ENCODE measurements around the gene DMD. TPM values are rescaled to one million over a fixed set of nuclear protein-coding genes. Genes with fewer than 3 reads are reported as not detected.
"Not testable (repeated sequence)": the region's sequence is repeated elsewhere in the genome, so short reads cannot be mapped to it uniquely, and the experiment has no call there.

The DMD gene
- polyA plus RNA-seq, 4 donors, result 1.6 to 11.6 (median 2.9) TPM

DNA sequence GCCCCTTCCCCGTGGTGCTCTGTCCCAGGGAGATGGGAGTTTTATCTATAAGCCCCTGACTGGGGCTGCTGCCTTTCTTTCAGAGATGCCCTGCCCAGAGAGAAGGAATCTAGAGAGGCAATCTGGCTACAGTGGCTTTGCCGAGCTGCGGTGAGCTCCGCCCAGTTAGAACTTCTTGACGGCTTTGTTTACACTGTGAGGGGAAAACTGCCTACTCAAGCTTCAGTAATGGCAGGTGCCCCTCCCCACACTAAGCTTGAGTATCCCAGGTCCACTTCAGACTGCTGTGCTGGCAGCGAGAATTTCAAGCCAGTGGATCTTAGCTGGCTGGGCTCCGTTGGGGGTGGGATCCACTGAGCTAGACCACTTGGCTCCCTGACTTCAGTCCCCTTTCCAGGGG is 1740.6 kb downstream of the DMD start:
- H3K36me3 ChIP-seq (ENCODE audit: control insufficient read depth in 3 of 3, insufficient read depth in 2 of 3, low read depth in 1 of 3, low read length in 3 of 3); H3K9me3 ChIP-seq (ENCODE audit: control insufficient read depth in 2 of 2, insufficient read depth in 1 of 2, low read depth in 1 of 2, low read length in 1 of 2); DNase-seq; H3K27me3 ChIP-seq (ENCODE audit: control insufficient read depth in 3 of 3, insufficient read depth in 3 of 3, low read length in 3 of 3); H3K4me1 ChIP-seq (ENCODE audit: control insufficient read depth in 3 of 3, insufficient read depth in 2 of 3, low read depth in 1 of 3, low read length in 2 of 3); FAIRE-seq; H3K4me3 ChIP-seq (ENCODE audit: low read depth in 1 of 3, low read length in 3 of 3); H3K27ac ChIP-seq (ENCODE audit: low read depth in 1 of 3, low read length in 2 of 3): not testable (repeated sequence)
- 79 to 86% (median 86%) methylated on average over 7 of the region's 7 CpGs for WGBS, 3 donors

DNA sequence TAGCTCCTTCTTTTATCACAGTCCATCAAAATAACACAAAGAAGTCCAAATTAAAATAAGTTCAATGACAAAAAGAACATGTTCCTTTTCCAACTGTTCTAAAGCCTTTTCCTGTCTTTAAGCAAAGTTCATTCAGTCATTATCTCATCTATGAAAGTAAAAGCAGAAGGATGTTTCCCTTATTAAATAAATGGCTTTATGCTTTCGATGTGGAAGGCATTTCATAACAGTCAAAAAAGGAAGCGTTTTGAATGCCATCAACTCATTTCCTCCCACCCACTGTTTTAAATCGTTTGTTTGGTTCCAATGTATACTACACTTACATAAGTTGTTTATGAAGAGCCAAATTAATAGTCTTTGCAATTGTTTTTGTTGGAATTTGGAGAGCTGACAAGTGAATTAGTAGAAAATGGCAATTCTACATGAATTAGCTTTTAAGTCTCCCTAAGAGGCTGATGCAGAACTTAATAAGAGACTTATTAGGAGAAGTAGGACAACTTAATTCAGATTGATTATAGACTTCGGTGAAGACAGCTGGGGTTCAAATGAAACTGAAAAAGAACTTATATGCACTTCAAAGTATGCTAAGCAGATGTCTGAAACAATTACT is 1746.9 kb downstream of the DMD start:
- FAIRE-seq, result no peak

DNA sequence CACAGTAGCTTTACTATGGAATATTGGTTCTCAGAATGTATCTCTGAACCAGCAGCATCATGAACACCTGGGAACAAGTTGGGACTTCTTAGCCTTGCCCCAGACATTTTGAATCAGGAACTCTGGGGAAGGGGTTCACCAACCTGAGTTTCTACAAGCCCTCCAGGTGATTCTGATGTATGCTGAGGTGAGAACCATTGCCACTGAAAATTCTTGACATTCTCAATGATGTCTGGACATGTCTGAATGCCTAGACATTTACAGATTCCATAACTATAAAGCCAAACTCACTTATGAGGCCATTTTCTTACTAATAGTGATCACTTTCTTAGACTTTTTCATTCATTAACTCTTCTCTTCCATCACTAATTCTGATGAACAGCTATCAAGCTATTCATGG is 1750.1 kb downstream of the DMD start:
- no peak overlapping the region for H3K27ac ChIP-seq (ENCODE audit: low read depth in 1 of 3, low read length in 2 of 3)
- H3K4me3 ChIP-seq (ENCODE audit: low read depth in 1 of 3, low read length in 3 of 3), result no peak overlapping the region
- H3K36me3 ChIP-seq (ENCODE audit: control insufficient read depth in 3 of 3, insufficient read depth in 2 of 3, low read depth in 1 of 3, low read length in 3 of 3), result no peaks in the 10 kb centered on the region
- DNase-seq, result no peak
- no peaks in the 10 kb centered on the region for H3K9me3 ChIP-seq (ENCODE audit: control insufficient read depth in 2 of 2, insufficient read depth in 1 of 2, low read depth in 1 of 2, low read length in 1 of 2)
- no peaks in the 10 kb centered on the region for H3K4me1 ChIP-seq (ENCODE audit: control insufficient read depth in 3 of 3, insufficient read depth in 2 of 3, low read depth in 1 of 3, low read length in 2 of 3)
- no peak for FAIRE-seq
- H3K27me3 ChIP-seq (ENCODE audit: control insufficient read depth in 3 of 3, insufficient read depth in 3 of 3, low read length in 3 of 3), result no peaks in the 10 kb centered on the region

More for the DNA sequence above, 1746.9 kb downstream of the DMD start:
- no peak overlapping the region for H3K27ac ChIP-seq (ENCODE audit: low read depth in 1 of 3, low read length in 2 of 3)
- H3K4me1 ChIP-seq (ENCODE audit: control insufficient read depth in 3 of 3, insufficient read depth in 2 of 3, low read depth in 1 of 3, low read length in 2 of 3), result no peaks in the 10 kb centered on the region
- no peaks in the 10 kb centered on the region for H3K36me3 ChIP-seq (ENCODE audit: control insufficient read depth in 3 of 3, insufficient read depth in 2 of 3, low read depth in 1 of 3, low read length in 3 of 3)
- DNase-seq, result no peak
- H3K9me3 ChIP-seq (ENCODE audit: control insufficient read depth in 2 of 2, insufficient read depth in 1 of 2, low read depth in 1 of 2, low read length in 1 of 2), result no peaks in the 10 kb centered on the region
- WGBS, 3 donors, result 16 to 47% (median 44%) methylated on average over 4 of the region's 4 CpGs
- H3K27me3 ChIP-seq (ENCODE audit: control insufficient read depth in 3 of 3, insufficient read depth in 3 of 3, low read length in 3 of 3), result no peaks in the 10 kb centered on the region
- H3K4me3 ChIP-seq (ENCODE audit: low read depth in 1 of 3, low read length in 3 of 3), result no peak overlapping the region

DNA sequence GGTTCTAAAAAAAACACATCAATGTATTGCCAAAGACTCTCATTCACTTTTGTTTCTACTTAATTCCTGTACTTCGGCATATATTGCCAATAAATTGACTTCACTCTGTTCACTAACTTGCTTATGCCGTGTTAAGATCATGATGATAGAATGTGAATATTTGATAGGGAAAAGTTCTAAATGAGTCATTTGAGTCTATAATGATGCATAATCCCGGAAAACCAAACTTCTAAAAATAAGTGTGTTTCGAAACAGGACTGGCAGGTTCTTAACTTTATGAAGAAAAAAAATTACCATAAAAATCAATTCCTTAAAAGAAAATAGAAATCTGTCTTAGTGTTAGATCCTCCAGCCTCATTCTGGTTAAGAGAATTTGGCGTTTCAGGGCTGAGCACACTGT is 1752.0 kb downstream of the DMD start:
- no peak for FAIRE-seq
- Histone ChIP-seq H3K4me3 (ENCODE audit: low read depth in 1 of 3, low read length in 3 of 3) (no peak overlapping the region), H3K4me1 (ENCODE audit: control insufficient read depth in 3 of 3, insufficient read depth in 2 of 3, low read depth in 1 of 3, low read length in 2 of 3) (no peaks in the 10 kb centered on the region), H3K27ac (ENCODE audit: low read depth in 1 of 3, low read length in 2 of 3) (no peak overlapping the region), H3K27me3 (ENCODE audit: control insufficient read depth in 3 of 3, insufficient read depth in 3 of 3, low read length in 3 of 3) (no peaks in the 10 kb centered on the region), H3K36me3 (ENCODE audit: control insufficient read depth in 3 of 3, insufficient read depth in 2 of 3, low read depth in 1 of 3, low read length in 3 of 3) (no peaks in the 10 kb centered on the region), H3K9me3 (ENCODE audit: control insufficient read depth in 2 of 2, insufficient read depth in 1 of 2, low read depth in 1 of 2, low read length in 1 of 2) (no peaks in the 10 kb centered on the region)
- WGBS, 3 donors, result 75 to 87% (median 86%) methylated on average over 5 of the region's 5 CpGs
- no peak for DNase-seq

DNA sequence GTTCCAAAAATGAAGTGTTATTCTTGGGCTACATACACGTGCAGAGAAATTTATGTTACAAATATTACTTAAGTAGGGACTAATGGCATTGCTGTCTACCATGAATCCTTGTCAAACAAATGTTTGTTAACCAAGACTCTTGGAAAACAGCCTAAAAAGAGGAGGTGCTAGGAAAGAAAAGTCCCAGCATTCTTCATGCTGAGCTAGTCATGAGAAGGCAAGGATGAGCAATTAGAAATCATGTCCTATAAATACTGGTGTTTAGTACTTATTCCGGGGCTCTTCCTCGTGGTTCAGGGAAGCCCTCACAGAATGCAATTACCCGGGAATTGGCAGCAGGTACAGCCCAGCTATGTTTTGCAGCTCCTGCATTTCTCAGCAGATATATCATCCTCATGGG is 1761.4 kb downstream of the DMD start:
- FAIRE-seq (no peak), DNase-seq (no peak)
- peaks cover 0 to 4% (median 0%) of the 10 kb centered on the region in 3 donors for H3K4me1 ChIP-seq (ENCODE audit: control insufficient read depth in 3 of 3, insufficient read depth in 2 of 3, low read depth in 1 of 3, low read length in 2 of 3)
- no peak overlapping the region for H3K4me3 ChIP-seq (ENCODE audit: low read depth in 1 of 3, low read length in 3 of 3)
- H3K27me3 ChIP-seq (ENCODE audit: control insufficient read depth in 3 of 3, insufficient read depth in 3 of 3, low read length in 3 of 3), result no peaks in the 10 kb centered on the region
- no peaks in the 10 kb centered on the region for H3K36me3 ChIP-seq (ENCODE audit: control insufficient read depth in 3 of 3, insufficient read depth in 2 of 3, low read depth in 1 of 3, low read length in 3 of 3)
- H3K9me3 ChIP-seq (ENCODE audit: control insufficient read depth in 2 of 2, insufficient read depth in 1 of 2, low read depth in 1 of 2, low read length in 1 of 2), result no peaks in the 10 kb centered on the region
- WGBS, 3 donors, result 60 to 72% (median 64%) methylated on average over 4 of the region's 4 CpGs
- H3K27ac ChIP-seq (ENCODE audit: low read depth in 1 of 3, low read length in 2 of 3), result no peak overlapping the region

DNA sequence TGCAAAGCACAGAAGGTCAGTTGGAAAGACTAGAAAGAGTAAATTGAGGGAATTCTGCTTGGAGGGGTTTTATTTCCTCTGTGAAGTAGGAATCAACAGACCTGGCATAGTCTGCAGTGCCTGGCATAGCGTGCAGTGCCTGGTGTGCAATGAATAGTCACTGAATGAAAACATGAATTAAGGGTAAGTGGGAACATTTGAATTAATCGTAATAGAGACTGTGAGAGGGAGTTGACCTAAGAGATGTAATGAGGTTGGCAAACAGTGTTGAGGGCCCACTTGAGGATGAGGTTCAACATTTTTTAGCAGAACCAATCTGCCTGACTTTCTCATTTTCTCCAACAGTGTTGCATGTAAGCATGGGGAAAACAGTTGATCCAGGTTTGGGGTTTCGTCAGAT is 1762.3 kb downstream of the DMD start:
- no peaks in the 10 kb centered on the region for H3K9me3 ChIP-seq (ENCODE audit: control insufficient read depth in 2 of 2, insufficient read depth in 1 of 2, low read depth in 1 of 2, low read length in 1 of 2)
- H3K4me1 ChIP-seq (ENCODE audit: control insufficient read depth in 3 of 3, insufficient read depth in 2 of 3, low read depth in 1 of 3, low read length in 2 of 3), result peaks cover 0 to 4% (median 0%) of the 10 kb centered on the region in 3 donors
- H3K27ac ChIP-seq (ENCODE audit: low read depth in 1 of 3, low read length in 2 of 3), result no peak overlapping the region
- H3K4me3 ChIP-seq (ENCODE audit: low read depth in 1 of 3, low read length in 3 of 3), result no peak overlapping the region
- no peak for FAIRE-seq
- 70 to 97% (median 89%) methylated on average over 3 of the region's 3 CpGs for WGBS, 3 donors
- H3K27me3 ChIP-seq (ENCODE audit: control insufficient read depth in 3 of 3, insufficient read depth in 3 of 3, low read length in 3 of 3), result no peaks in the 10 kb centered on the region
- DNase-seq, result no peak
- no peaks in the 10 kb centered on the region for H3K36me3 ChIP-seq (ENCODE audit: control insufficient read depth in 3 of 3, insufficient read depth in 2 of 3, low read depth in 1 of 3, low read length in 3 of 3)

DNA sequence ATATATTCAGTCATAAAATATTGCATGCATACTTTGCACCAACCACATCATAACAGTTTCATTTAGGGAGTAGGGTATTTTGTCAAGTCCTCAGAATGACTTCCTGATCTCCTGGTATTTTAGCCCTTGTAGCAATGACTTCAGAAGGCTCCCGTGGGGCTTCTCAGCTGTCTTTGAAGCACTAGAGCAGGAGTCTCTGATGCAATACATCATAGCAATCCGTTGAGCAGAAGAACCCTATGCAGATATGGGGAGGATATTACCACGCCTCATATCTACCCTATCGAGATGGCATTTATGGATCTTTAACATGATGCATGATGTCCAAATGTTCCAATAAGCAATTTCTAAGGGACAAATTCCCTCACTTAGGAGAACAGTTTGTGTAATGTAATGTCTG is 1765.8 kb downstream of the DMD start:
- DNase-seq, result no peak
- H3K4me3 ChIP-seq (ENCODE audit: low read depth in 1 of 3, low read length in 3 of 3), result no peak overlapping the region
- no peak overlapping the region for H3K27ac ChIP-seq (ENCODE audit: low read depth in 1 of 3, low read length in 2 of 3)
- WGBS, 3 donors, result 65 to 76% (median 66%) methylated on average over 4 of the region's 4 CpGs
- no peaks in the 10 kb centered on the region for H3K27me3 ChIP-seq (ENCODE audit: control insufficient read depth in 3 of 3, insufficient read depth in 3 of 3, low read length in 3 of 3)
- no peak for FAIRE-seq
- H3K4me1 ChIP-seq (ENCODE audit: control insufficient read depth in 3 of 3, insufficient read depth in 2 of 3, low read depth in 1 of 3, low read length in 2 of 3), result peaks cover 0 to 1% (median 0%) of the 10 kb centered on the region in 3 donors
- H3K36me3 ChIP-seq (ENCODE audit: control insufficient read depth in 3 of 3, insufficient read depth in 2 of 3, low read depth in 1 of 3, low read length in 3 of 3), result no peaks in the 10 kb centered on the region
- no peaks in the 10 kb centered on the region for H3K9me3 ChIP-seq (ENCODE audit: control insufficient read depth in 2 of 2, insufficient read depth in 1 of 2, low read depth in 1 of 2, low read length in 1 of 2)

DNA sequence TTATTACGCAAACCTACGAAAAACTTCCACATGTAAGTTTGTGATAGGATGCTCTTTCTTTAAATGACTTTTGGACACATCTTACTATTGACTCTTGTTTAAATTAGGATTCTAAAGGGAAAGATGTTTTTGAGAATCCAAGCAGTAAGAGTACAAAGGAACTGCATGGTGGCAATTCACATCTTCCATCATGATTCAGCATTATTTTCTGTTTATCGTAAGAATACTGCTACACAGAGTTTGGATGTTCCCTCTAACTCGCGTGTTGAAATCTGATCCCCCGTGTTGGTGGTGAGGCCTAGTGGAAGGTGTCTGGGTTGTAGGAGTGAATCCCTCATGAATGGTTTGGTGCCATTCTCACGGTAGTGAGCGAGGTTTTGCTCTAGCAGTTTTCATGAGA is 1767.7 kb downstream of the DMD start:
- Histone ChIP-seq H3K9me3 (ENCODE audit: control insufficient read depth in 2 of 2, insufficient read depth in 1 of 2, low read depth in 1 of 2, low read length in 1 of 2) (no peaks in the 10 kb centered on the region), H3K36me3 (ENCODE audit: control insufficient read depth in 3 of 3, insufficient read depth in 2 of 3, low read depth in 1 of 3, low read length in 3 of 3) (no peaks in the 10 kb centered on the region), H3K27ac (ENCODE audit: low read depth in 1 of 3, low read length in 2 of 3) (no peak overlapping the region), H3K27me3 (ENCODE audit: control insufficient read depth in 3 of 3, insufficient read depth in 3 of 3, low read length in 3 of 3) (no peaks in the 10 kb centered on the region), H3K4me3 (ENCODE audit: low read depth in 1 of 3, low read length in 3 of 3) (no peak overlapping the region), H3K4me1 (ENCODE audit: control insufficient read depth in 3 of 3, insufficient read depth in 2 of 3, low read depth in 1 of 3, low read length in 2 of 3) (no peaks in the 10 kb centered on the region)
- no peak for FAIRE-seq
- DNase-seq, result no peak
- 86 to 97% (median 95%) methylated on average over 8 of the region's 8 CpGs for WGBS, 3 donors

DNA sequence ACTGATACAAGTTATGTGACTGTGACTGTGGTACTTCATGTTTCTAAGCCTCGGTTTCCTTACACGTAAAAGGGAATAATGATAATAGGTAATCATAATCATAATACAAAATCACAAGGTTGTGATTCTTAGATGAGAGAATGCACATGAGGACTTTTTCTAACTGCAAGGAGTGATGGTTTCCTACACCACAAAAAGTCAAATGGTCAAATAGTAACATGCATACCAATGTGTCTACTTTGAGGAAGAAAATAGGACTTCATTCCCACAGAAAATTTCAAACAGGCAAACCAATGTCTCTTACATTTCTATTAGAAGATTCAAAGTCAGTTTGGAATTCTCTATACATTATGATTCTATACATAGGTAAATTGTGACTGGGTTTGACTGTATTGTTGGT is 1770.8 kb downstream of the DMD start:
- Histone ChIP-seq H3K4me3 (ENCODE audit: low read depth in 1 of 3, low read length in 3 of 3) (no peak overlapping the region), H3K27me3 (ENCODE audit: control insufficient read depth in 3 of 3, insufficient read depth in 3 of 3, low read length in 3 of 3) (no peaks in the 10 kb centered on the region), H3K4me1 (ENCODE audit: control insufficient read depth in 3 of 3, insufficient read depth in 2 of 3, low read depth in 1 of 3, low read length in 2 of 3) (no peaks in the 10 kb centered on the region), H3K27ac (ENCODE audit: low read depth in 1 of 3, low read length in 2 of 3) (no peak overlapping the region), H3K36me3 (ENCODE audit: control insufficient read depth in 3 of 3, insufficient read depth in 2 of 3, low read depth in 1 of 3, low read length in 3 of 3) (no peaks in the 10 kb centered on the region), H3K9me3 (ENCODE audit: control insufficient read depth in 2 of 2, insufficient read depth in 1 of 2, low read depth in 1 of 2, low read length in 1 of 2) (no peaks in the 10 kb centered on the region)
- no peak for FAIRE-seq
- no peak for DNase-seq
- WGBS, 3 donors, result 84 to 97% (median 94%) methylated on average over 2 of the region's 2 CpGs

Data from small intestine (tissue), 7 donors.